GM13977 (cell line): ENCODE data around the gene NT5DC2.

Source experiments
- DNase-seq: peaks from one replicate; pipeline ENCODE4 v3.0.0; 2012; ENCODE audit warnings: low spot score
- CTCF ChIP-seq: IDR thresholded peaks from 2 replicates; pipeline ENCODE4 v1.5.1; 2012; ENCODE audit warnings: mild to moderate bottlenecking, control low read depth; ENCODE audit not compliant: insufficient read depth; ENCODE audit errors: extremely low read depth, missing control alignments
- in situ Hi-C: fragments of 300-500 bp; cut with MboI; formaldehyde crosslinking; loops from one replicate; pipeline ENCODE4 v1.12.0; 2022; ENCODE audit warnings: low sequenced_read_pairs, low pct_unique_long_range_greater_than_20kb, mixed read lengths, inconsistent platforms; ENCODE audit not compliant: unreplicated experiment

NT5DC2 gene

GRCh38 chr3:52481819-52482521 is 51.7 kb downstream of the NT5DC2 start:
- in situ Hi-C loops = no loop called here
- no peak for DNase-seq
- peak; percentile 48 for TF ChIP-seq CTCF

- in situ Hi-C loops = no loop called here
- TF ChIP-seq CTCF = no peak
- no peak for DNase-seq
Measured at GRCh38 chr3:52480768-52481715, 52.6 kb downstream of the NT5DC2 start.

GRCh38 chr3:52479877-52480575 is 53.6 kb downstream of the NT5DC2 start:
- no peak for TF ChIP-seq CTCF
- in situ Hi-C loops = no loop called here
- DNase-seq = no peak

GRCh38 chr3:52479037-52479876 is 54.4 kb downstream of the NT5DC2 start:
- no peak for TF ChIP-seq CTCF
- in situ Hi-C loops = no loop called here
- DNase-seq = no peak

GRCh38 chr3:52477796-52478095 is 55.9 kb downstream of the NT5DC2 start:
- TF ChIP-seq CTCF = no peak
- in situ Hi-C loops = no loop called here
- DNase-seq = no peak
